ENCODE measurements around the gene ARL6IP5.

The ARL6IP5 gene

DNA sequence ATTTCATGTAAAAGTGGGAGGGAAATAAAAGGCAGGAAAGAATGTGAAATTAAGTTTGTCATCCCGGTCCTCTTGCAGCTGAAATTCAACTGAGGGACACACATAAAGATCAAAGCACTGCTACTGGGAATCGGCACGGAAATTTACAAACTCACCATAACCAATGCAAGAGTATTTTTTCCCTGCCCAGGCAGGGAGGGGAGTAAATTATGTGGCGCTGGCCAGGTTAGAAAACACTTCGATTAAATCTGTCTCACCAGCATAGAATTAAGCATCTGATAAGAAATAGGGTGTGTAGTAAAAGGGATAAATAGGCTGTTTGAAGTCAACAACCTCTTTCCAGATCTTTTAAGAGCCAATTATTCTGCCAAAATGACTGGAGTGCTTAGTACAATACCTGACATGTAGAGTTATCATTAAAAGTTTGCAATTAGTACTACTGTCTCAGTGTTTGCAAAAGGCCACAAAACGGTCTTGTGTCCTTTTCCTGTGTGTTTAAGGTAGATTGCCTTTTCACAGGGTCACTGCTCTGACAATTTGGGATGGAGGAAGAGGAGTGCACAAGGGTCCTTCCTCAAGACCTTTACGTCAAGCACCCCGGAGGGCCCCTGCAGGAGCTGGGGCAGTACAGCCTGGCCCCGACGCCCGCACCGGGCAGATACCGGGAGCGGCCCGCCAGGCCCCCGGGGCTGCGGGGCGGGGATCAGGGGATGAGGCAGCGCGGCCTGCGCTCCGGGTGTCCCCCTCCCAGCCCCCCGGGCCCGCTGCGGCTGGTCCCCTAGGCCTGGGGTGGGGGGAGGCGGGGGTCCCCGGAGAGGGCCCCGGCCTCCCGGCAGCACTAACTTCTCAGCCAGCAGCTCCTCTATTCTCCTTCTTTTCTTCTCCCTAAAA is 5.2 kb upstream of the ARL6IP5 start:
- peak overlapping the region; percentile 73 for H3K4me3 ChIP-seq (ENCODE audit: low read depth, low read length)
- TF ChIP-seq, protein P1, sequence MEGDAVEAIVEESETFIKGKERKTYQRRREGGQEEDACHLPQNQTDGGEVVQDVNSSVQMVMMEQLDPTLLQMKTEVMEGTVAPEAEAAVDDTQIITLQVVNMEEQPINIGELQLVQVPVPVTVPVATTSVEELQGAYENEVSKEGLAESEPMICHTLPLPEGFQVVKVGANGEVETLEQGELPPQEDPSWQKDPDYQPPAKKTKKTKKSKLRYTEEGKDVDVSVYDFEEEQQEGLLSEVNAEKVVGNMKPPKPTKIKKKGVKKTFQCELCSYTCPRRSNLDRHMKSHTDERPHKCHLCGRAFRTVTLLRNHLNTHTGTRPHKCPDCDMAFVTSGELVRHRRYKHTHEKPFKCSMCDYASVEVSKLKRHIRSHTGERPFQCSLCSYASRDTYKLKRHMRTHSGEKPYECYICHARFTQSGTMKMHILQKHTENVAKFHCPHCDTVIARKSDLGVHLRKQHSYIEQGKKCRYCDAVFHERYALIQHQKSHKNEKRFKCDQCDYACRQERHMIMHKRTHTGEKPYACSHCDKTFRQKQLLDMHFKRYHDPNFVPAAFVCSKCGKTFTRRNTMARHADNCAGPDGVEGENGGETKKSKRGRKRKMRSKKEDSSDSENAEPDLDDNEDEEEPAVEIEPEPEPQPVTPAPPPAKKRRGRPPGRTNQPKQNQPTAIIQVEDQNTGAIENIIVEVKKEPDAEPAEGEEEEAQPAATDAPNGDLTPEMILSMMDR (conservative IDR thresholded peaks at IDR 0.05; ENCODE audit: low read depth, low read length) = no peak
- DNase-seq (ENCODE audit: low read depth) = no peak

DNA sequence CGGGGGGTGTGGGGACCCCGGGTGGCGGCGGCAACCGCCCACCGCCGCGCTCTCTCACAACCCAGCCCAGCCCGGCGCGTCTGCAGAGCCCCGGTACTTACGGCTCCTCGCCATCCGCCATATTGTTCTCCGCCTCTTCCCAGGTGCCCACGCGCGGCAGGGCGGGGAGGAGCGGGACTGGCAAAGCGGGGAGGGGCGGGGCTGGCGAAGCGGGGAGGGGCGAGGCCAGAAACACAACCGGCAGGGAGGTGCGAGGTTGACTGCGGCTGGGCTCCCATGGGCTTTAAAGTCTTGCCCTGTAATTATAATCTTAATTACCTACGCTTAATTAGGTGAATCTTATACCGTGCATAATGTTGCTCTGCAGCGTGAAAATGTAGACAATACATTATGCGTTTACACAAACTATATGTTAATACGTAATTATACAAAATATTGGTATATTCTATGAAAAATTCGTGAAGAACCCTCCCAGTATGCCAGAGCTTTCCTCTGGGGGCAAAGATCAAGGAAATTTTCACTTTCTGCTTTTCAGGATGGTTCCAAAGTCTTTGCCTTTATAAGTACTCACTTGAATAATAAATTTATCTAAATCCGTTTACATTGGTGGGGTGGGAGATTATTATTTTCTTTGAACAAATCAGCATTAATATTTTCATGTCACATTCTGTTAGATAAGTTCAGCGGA is 4.4 kb upstream of the ARL6IP5 start, which contains the start of gene UBA3:
TSS of gene UBA3 (minus strand) at position 133 of the 688 bp plus-strand sequence. CDS start at position 121, 12 bp downstream.
- peak within 1 kb of the TSS; percentile 73 for H3K4me3 ChIP-seq (ENCODE audit: low read depth, low read length)
- TF ChIP-seq, protein P1 (conservative IDR thresholded peaks at IDR 0.05; ENCODE audit: low read depth, low read length) = no peak
- peak; percentile 88 for DNase-seq (ENCODE audit: low read depth)

GRCh38 chr3:69081583-69082262 is 3.0 kb upstream of the ARL6IP5 start:
- no peak overlapping the region for H3K4me3 ChIP-seq (ENCODE audit: low read depth, low read length)
- DNase-seq (ENCODE audit: low read depth) = peak; percentile 56
- TF ChIP-seq, protein P1 (conservative IDR thresholded peaks at IDR 0.05; ENCODE audit: low read depth, low read length) = no peak

DNA sequence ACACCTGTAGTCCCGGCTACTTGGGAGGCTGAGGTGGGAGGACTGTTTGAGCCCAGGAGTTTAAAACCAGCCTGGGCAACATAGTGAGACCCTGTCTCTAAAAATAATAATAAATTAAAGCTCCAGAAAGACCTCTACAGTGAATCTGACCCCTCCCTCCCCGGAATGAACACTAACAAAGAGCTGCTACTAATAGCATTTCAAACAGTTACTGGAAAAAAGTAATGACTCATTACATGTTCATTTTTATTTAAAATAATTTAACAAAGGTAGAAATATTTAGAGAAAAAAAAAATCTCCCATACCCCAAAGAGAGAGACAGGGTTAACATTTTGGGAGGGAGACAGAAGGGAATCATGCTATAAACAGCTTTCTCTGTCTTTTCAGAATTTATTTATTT is 2.4 kb upstream of the ARL6IP5 start:
- TF ChIP-seq, protein P1 (conservative IDR thresholded peaks at IDR 0.05; ENCODE audit: low read depth, low read length) = no peak
- H3K4me3 ChIP-seq (ENCODE audit: low read depth, low read length) = no peak overlapping the region
- DNase-seq (ENCODE audit: low read depth) = peak; percentile 25

GRCh38 chr3:69082805-69083204 is 1.9 kb upstream of the ARL6IP5 start:
- TF ChIP-seq, protein P1 (conservative IDR thresholded peaks at IDR 0.05; ENCODE audit: low read depth, low read length) = no peak
- no peak overlapping the region for H3K4me3 ChIP-seq (ENCODE audit: low read depth, low read length)
- peak; percentile 96 for DNase-seq (ENCODE audit: low read depth)

GRCh38 chr3:69085168-69085832 is 563 bp downstream of the ARL6IP5 start:
- peak overlapping the region; percentile 85 for H3K4me3 ChIP-seq (ENCODE audit: low read depth, low read length)
- TF ChIP-seq, protein P1 (conservative IDR thresholded peaks at IDR 0.05; ENCODE audit: low read depth, low read length) = no peak
- DNase-seq (ENCODE audit: low read depth) = peak; percentile 26

All from choroid plexus epithelial cell (primary cell).